LNCAP (cell line): ENCODE measurements around the gene IFT57.

ENCODE experiments used
- CTCF ChIP-seq: fragments of 450-650 bp; IDR thresholded peaks from 2 replicates; pipeline ENCODE4 v1.5.1; 2017; ENCODE audit warnings: mild to moderate bottlenecking

The IFT57 gene

GRCh38 chr3:108119398-108120104 lies 102.7 kb downstream of the IFT57 start:
- no peak for TF ChIP-seq CTCF

GRCh38 chr3:108118038-108118768 lies 104.0 kb downstream of the IFT57 start:
- TF ChIP-seq CTCF = no peak

- TF ChIP-seq CTCF = no peak
These were observed 104.9 kb downstream of the IFT57 start for GRCh38 chr3:108117241-108117775.

GRCh38 chr3:108114423-108115065 lies 107.7 kb downstream of the IFT57 start:
- TF ChIP-seq CTCF = no peak

DNA sequence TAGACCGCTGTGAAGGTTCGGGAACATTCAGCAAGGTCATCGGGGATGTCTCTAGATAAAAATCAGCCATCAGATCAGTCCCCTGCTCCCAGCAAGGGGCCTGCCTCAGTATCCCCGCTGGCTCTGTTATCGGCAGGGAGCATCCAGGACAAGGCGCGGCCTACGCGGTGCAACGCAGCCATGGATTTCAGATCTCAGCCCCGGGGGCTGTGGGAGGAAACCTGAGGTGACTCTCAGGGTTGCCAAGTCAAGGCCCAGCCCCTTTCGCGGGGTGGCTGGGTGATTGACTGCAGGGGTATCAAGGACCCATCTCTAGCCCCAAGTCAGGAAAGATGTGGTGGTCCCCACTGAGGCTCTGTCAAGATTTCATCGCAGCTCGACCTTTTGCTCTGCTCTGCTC lies 108.2 kb downstream of the IFT57 start:
- TF ChIP-seq CTCF = no peak

- no peak for TF ChIP-seq CTCF
These were observed 111.3 kb downstream of the IFT57 start for GRCh38 chr3:108110934-108111333.
